Measurements from ENCODE around the gene SKAP1. TPM values are rescaled to one million over a fixed set of nuclear protein-coding genes. Genes with fewer than 3 reads are reported as not detected.
"Not testable (repeated sequence)": the region's sequence is repeated elsewhere in the genome, so short reads cannot be mapped to it uniquely, and the experiment has no call there.

Gene SKAP1
- total and polyA plus RNA-seq, 9 donors = 0.30 to 6.0 (median 2.4) TPM; not detected in 1

GRCh38 chr17:48340916-48341315, 89.1 kb downstream of the SKAP1 start:
- no peak for DNase-seq
- Histone ChIP-seq H3K4me3 (no peak overlapping the region), H3K36me3 (no peaks in the 10 kb centered on the region), H3K4me1 (ENCODE audit: insufficient read depth) (no peaks in the 10 kb centered on the region), H3K27ac (no peak overlapping the region), H3K27me3 (no peaks in the 10 kb centered on the region), H3K9me3 (no peaks in the 10 kb centered on the region)
- 83 to 95% (median 85%) methylated on average over 2 of the region's 2 CpGs for WGBS, 3 donors
- TF ChIP-seq EP300 (IDR thresholded peaks at IDR 0.05) = no peak
- TF ChIP-seq POLR2A (IDR thresholded peaks at IDR 0.05) = no peak
- TF ChIP-seq CTCF (IDR thresholded peaks at IDR 0.05) = no peak
- intact Hi-C loops (cut with DNase I) = no loop called here

GRCh38 chr17:48338720-48339119, 91.3 kb downstream of the SKAP1 start:
- Histone ChIP-seq H3K27me3 (no peaks in the 10 kb centered on the region), H3K4me3 (no peak overlapping the region), H3K4me1 (ENCODE audit: insufficient read depth) (no peaks in the 10 kb centered on the region), H3K36me3 (no peaks in the 10 kb centered on the region), H3K27ac (no peak overlapping the region), H3K9me3 (no peaks in the 10 kb centered on the region)
- intact Hi-C loops (cut with DNase I) = loop anchor here in 1 of 4 donors (10.0 kb wide), 1 partner anchor 286 kb away; the partner anchor contains the start of gene HOXB9
- WGBS, 3 donors = 15 to 28% (median 17%) methylated on average over 2 of the region's 2 CpGs
- no peak for TF ChIP-seq EP300 (IDR thresholded peaks at IDR 0.05)
- TF ChIP-seq POLR2A (IDR thresholded peaks at IDR 0.05) = no peak
- no peak for TF ChIP-seq CTCF (IDR thresholded peaks at IDR 0.05)
- no peak for DNase-seq

- not testable (repeated sequence) for DNase-seq; H3K36me3 ChIP-seq; H3K4me1 ChIP-seq (ENCODE audit: insufficient read depth); H3K4me3 ChIP-seq; H3K9me3 ChIP-seq; H3K27me3 ChIP-seq; H3K27ac ChIP-seq
- WGBS, 3 donors = 77 to 82% (median 82%) methylated on average over 2 of the region's 2 CpGs
- intact Hi-C loops (cut with DNase I) = loop anchor here in 1 of 4 donors (10.0 kb wide), 1 partner anchor 287 kb away; the partner anchor contains the start of gene HOXB9
Observed at GRCh38 chr17:48337903-48338302, 92.1 kb downstream of the SKAP1 start.

GRCh38 chr17:48336986-48337385, 93.0 kb downstream of the SKAP1 start:
- Histone ChIP-seq H3K4me3 (no peak overlapping the region), H3K36me3 (no peaks in the 10 kb centered on the region), H3K4me1 (ENCODE audit: insufficient read depth) (no peaks in the 10 kb centered on the region), H3K27ac (no peak overlapping the region), H3K9me3 (no peaks in the 10 kb centered on the region), H3K27me3 (no peaks in the 10 kb centered on the region)
- intact Hi-C loops (cut with DNase I) = loop anchor here in 1 of 4 donors (10.0 kb wide), 1 partner anchor 288 kb away; the partner anchor contains the start of gene HOXB9
- WGBS, 3 donors = 57 to 61% (median 60%) methylated on average over 2 of the region's 2 CpGs
- no peak for TF ChIP-seq CTCF (IDR thresholded peaks at IDR 0.05)
- TF ChIP-seq POLR2A (IDR thresholded peaks at IDR 0.05) = no peak
- TF ChIP-seq EP300 (IDR thresholded peaks at IDR 0.05) = no peak
- no peak for DNase-seq

- no peak for TF ChIP-seq POLR2A (IDR thresholded peaks at IDR 0.05)
- no peak for TF ChIP-seq CTCF (IDR thresholded peaks at IDR 0.05)
- no peak for TF ChIP-seq EP300 (IDR thresholded peaks at IDR 0.05)
- intact Hi-C loops (cut with DNase I) = loop anchor here in 1 of 4 donors (10.0 kb wide), 1 partner anchor 289 kb away; the partner anchor contains the start of gene HOXB9
- Histone ChIP-seq H3K4me1 (ENCODE audit: insufficient read depth) (no peaks in the 10 kb centered on the region), H3K9me3 (no peaks in the 10 kb centered on the region), H3K27ac (no peak overlapping the region), H3K36me3 (no peaks in the 10 kb centered on the region), H3K27me3 (no peaks in the 10 kb centered on the region), H3K4me3 (no peak overlapping the region)
- no peak for DNase-seq
- 1 to 2% (median 2%) methylated on average over 5 of the region's 5 CpGs for WGBS, 3 donors
Observed at GRCh38 chr17:48335858-48336500, 94.0 kb downstream of the SKAP1 start.

Measured in ovary (tissue), 9 donors.